ENCODE results near the gene MNAT1. TPM values are rescaled to one million over a fixed set of nuclear protein-coding genes. Genes with fewer than 3 reads are reported as not detected.
A peak's percentile ranks its signal among the peaks of the same experiment; 100 is the strongest.

Gene MNAT1
- total and polyA plus RNA-seq, 4 donors: 16.7 to 85.5 (median 21.6) TPM

- TF ChIP-seq CTCF (IDR thresholded peaks at IDR 0.05; ENCODE audit: control extremely low read depth, extremely low read depth): no peak
- H3K4me3 ChIP-seq: no peak overlapping the region
- DNase-seq (no peak), ATAC-seq (ENCODE audit: insufficient read depth, low FRiP score) (no peak)
- H3K9ac ChIP-seq (ENCODE audit: insufficient read depth in 1 of 2, low read length in 2 of 2): no peak overlapping the region
- peaks cover 0 to 4% (median 0%) of the 10 kb centered on the region in 4 donors for H3K9me3 ChIP-seq (ENCODE audit: control insufficient read depth in 4 of 4, insufficient read depth in 3 of 4, low read length in 3 of 4)
- no peaks in the 10 kb centered on the region for H3K4me1 ChIP-seq (ENCODE audit: control insufficient read depth in 5 of 5, insufficient read depth in 5 of 5, low read length in 5 of 5)
- no peaks in the 10 kb centered on the region for H3K27me3 ChIP-seq (ENCODE audit: control insufficient read depth in 3 of 3, insufficient read depth in 3 of 3, low read length in 2 of 3)
- H3K36me3 ChIP-seq (ENCODE audit: control insufficient read depth in 4 of 4, insufficient read depth in 4 of 4, low read length in 4 of 4): no peaks in the 10 kb centered on the region
- H3K27ac ChIP-seq (ENCODE audit: low read depth in 1 of 2, low read length in 1 of 2): no peak overlapping the region
Measured at GRCh38 chr14:60710494-60710893, 24.1 kb upstream of the MNAT1 start.

GRCh38 chr14:60713513-60713912 is 21.0 kb upstream of the MNAT1 start:
- no peaks in the 10 kb centered on the region for H3K4me1 ChIP-seq (ENCODE audit: control insufficient read depth in 5 of 5, insufficient read depth in 5 of 5, low read length in 5 of 5)
- H3K36me3 ChIP-seq (ENCODE audit: control insufficient read depth in 4 of 4, insufficient read depth in 4 of 4, low read length in 4 of 4): no peaks in the 10 kb centered on the region
- no peak overlapping the region for H3K4me3 ChIP-seq
- no peak overlapping the region for H3K27ac ChIP-seq (ENCODE audit: low read depth in 1 of 2, low read length in 1 of 2)
- H3K27me3 ChIP-seq (ENCODE audit: control insufficient read depth in 3 of 3, insufficient read depth in 3 of 3, low read length in 2 of 3): no peaks in the 10 kb centered on the region
- ATAC-seq (ENCODE audit: insufficient read depth, low FRiP score) (no peak), DNase-seq (no peak)
- H3K9me3 ChIP-seq (ENCODE audit: control insufficient read depth in 4 of 4, insufficient read depth in 3 of 4, low read length in 3 of 4): peaks cover 0 to 4% (median 0%) of the 10 kb centered on the region in 4 donors
- 86 to 92% methylated on average over 6 of the region's 6 CpGs for WGBS, 2 donors
- no peak for TF ChIP-seq CTCF (IDR thresholded peaks at IDR 0.05; ENCODE audit: control extremely low read depth, extremely low read depth)
- no peak overlapping the region for H3K9ac ChIP-seq (ENCODE audit: insufficient read depth in 1 of 2, low read length in 2 of 2)

GRCh38 chr14:60720391-60720790 is 14.2 kb upstream of the MNAT1 start:
- peaks cover 0 to 10% (median 0%) of the 10 kb centered on the region in 5 donors for H3K4me1 ChIP-seq (ENCODE audit: control insufficient read depth in 5 of 5, insufficient read depth in 5 of 5, low read length in 5 of 5)
- WGBS, 2 donors: 96 to 97% methylated on average over 1 of the region's 1 CpG
- H3K27me3 ChIP-seq (ENCODE audit: control insufficient read depth in 3 of 3, insufficient read depth in 3 of 3, low read length in 2 of 3): peaks cover 0 to 35% (median 19%) of the 10 kb centered on the region in 3 donors
- no peak for TF ChIP-seq CTCF (IDR thresholded peaks at IDR 0.05; ENCODE audit: control extremely low read depth, extremely low read depth)
- no peak overlapping the region for H3K4me3 ChIP-seq
- ATAC-seq (ENCODE audit: insufficient read depth, low FRiP score) (no peak), DNase-seq (no peak)
- H3K36me3 ChIP-seq (ENCODE audit: control insufficient read depth in 4 of 4, insufficient read depth in 4 of 4, low read length in 4 of 4): no peaks in the 10 kb centered on the region
- H3K27ac ChIP-seq (ENCODE audit: low read depth in 1 of 2, low read length in 1 of 2): no peak overlapping the region
- peaks cover 0 to 2% (median 0%) of the 10 kb centered on the region in 4 donors for H3K9me3 ChIP-seq (ENCODE audit: control insufficient read depth in 4 of 4, insufficient read depth in 3 of 4, low read length in 3 of 4)
- H3K9ac ChIP-seq (ENCODE audit: insufficient read depth in 1 of 2, low read length in 2 of 2): no peak overlapping the region

GRCh38 chr14:60720962-60721325 is 13.6 kb upstream of the MNAT1 start:
- 41 to 51% methylated on average over 4 of the region's 4 CpGs for WGBS, 2 donors
- Histone ChIP-seq H3K36me3 (ENCODE audit: control insufficient read depth in 4 of 4, insufficient read depth in 4 of 4, low read length in 4 of 4) (no peaks in the 10 kb centered on the region), H3K4me1 (ENCODE audit: control insufficient read depth in 5 of 5, insufficient read depth in 5 of 5, low read length in 5 of 5) (peaks cover 0 to 10% (median 0%) of the 10 kb centered on the region in 5 donors), H3K27ac (ENCODE audit: low read depth in 1 of 2, low read length in 1 of 2) (no peak overlapping the region), H3K9me3 (ENCODE audit: control insufficient read depth in 4 of 4, insufficient read depth in 3 of 4, low read length in 3 of 4) (peaks cover 0 to 2% (median 0%) of the 10 kb centered on the region in 4 donors), H3K4me3 (no peak overlapping the region), H3K27me3 (ENCODE audit: control insufficient read depth in 3 of 3, insufficient read depth in 3 of 3, low read length in 2 of 3) (peaks cover 0 to 35% (median 19%) of the 10 kb centered on the region in 3 donors), H3K9ac (ENCODE audit: insufficient read depth in 1 of 2, low read length in 2 of 2) (no peak overlapping the region)
- DNase-seq (peak in 2 of 3 donors; percentile 3 to 9), ATAC-seq (ENCODE audit: insufficient read depth, low FRiP score) (no peak)
- no peak for TF ChIP-seq CTCF (IDR thresholded peaks at IDR 0.05; ENCODE audit: control extremely low read depth, extremely low read depth)

All from lung (tissue), 12 donors.